ENCODE data around the gene CACNB2. TPM values are rescaled to one million over a fixed set of nuclear protein-coding genes. Genes with fewer than 3 reads are reported as not detected.
A peak's percentile ranks its signal among the peaks of the same experiment; 100 is the strongest.

The CACNB2 gene
- total RNA-seq, 1 donor from 2014 or later, result 55.9 TPM

DNA sequence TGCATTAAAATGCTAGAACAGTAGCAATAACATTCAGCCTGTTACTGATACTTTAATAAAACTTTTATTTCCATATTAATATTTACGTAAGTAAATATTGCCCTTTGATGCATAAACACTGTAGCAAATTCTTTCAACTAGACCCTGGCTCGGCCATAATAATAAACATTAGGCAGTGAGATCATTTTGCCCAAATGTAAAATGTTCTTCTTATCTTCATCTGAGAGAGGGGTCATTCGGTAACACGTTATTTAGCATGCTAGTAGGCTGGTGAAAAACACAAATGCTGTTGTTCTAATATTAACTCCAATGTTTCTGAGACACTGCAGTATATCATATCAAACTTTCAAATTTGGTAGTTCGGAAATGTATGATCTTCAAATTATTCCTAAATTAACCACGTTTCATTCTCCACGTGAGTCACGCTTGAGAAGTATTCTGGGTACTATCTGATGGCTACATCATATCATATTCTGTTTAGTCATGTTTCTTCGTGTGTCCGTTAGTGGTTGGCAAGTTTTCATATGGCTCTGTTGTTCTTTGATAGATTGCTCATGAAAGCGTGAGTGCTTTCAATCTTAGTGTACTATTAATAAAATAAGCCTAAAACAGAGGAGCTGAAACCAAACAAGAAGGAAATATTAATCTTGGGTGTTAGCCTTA is 365.4 kb downstream of the CACNB2 start:
- intact Hi-C loops (cut with micrococcal nuclease), result no loop called here
- ATAC-seq (peak; percentile 58), DNase-seq (no peak)

DNA sequence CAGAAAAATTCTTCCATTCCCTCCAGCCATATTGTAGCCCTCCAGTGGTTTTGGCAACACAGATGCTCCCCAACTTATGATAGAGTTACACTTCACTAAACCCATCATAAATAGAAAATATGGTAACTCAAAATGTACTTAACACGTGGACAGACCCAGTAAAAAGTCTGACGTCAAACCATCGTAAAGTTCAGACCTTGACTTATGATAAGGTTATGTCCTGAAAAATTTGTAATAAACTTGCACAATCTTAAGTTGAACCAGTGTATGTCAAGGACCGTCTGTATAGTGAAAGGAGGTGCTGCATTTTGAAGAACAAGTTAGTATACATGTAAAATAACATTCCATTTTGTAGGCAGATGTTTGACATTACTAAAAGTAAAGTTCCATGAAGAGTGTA is 368.4 kb downstream of the CACNB2 start:
- intact Hi-C loops (cut with micrococcal nuclease), result no loop called here
- DNase-seq (no peak), ATAC-seq (no peak)

DNA sequence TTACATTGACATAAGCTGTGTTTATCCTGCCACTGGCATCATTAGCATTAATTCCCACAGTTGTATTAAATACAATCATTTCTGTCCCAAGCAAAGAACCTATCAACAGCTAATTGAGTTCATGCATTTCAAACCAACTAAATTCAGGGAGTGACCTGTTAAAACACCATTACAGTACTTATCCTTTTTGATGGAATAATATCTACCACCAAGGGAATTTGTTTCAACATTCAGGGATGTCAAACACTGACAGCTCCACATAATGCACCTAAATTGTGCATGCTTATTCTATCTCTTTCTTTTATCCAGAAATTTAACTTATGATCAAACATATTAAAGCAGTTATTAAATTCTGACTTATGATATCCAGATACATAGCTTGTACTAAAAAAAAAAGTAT is 374.3 kb downstream of the CACNB2 start:
- DNase-seq, result no peak
- no peak for ATAC-seq
- intact Hi-C loops (cut with micrococcal nuclease), result no loop called here

DNA sequence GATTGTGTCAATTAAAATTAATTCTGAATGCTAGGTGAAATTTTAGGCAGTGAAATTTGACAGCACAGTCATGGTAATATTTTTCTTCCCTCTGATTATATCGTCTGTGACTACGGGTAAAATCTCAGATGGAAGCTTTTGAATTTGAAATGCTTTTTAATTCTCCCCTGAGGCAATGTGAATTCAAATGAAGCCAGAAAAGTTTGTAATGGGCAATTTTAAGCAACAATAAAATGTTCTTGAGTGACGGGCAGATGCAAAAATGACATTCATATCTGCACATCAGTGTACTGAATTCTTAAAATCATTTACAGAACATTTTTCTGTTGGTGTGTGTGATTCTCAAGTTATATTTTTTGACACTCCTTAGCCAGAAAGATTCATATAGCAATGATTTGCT is 376.6 kb downstream of the CACNB2 start:
- intact Hi-C loops (cut with micrococcal nuclease), result no loop called here
- no peak for ATAC-seq
- DNase-seq, result no peak

DNA sequence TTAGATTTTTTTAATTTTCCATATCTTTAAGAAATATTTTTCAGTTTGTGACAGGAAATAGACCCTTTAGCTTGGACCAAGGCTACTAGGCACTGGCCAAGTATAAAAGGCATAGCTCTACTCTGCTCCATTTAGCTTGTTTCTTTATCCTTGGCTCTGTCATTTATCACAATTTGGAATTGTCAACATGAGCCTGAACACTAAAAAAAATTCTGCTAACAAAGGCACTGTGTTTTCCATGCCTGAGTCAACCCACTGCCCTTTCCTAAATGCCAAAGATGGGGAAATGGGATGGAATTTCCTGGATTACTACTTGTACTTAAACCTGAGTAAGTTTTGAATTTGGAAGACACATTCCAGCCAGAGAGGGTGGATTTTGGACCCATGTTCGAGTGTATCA is 382.8 kb downstream of the CACNB2 start:
- no peak for ATAC-seq
- intact Hi-C loops (cut with micrococcal nuclease), result no loop called here
- DNase-seq, result no peak

DNA sequence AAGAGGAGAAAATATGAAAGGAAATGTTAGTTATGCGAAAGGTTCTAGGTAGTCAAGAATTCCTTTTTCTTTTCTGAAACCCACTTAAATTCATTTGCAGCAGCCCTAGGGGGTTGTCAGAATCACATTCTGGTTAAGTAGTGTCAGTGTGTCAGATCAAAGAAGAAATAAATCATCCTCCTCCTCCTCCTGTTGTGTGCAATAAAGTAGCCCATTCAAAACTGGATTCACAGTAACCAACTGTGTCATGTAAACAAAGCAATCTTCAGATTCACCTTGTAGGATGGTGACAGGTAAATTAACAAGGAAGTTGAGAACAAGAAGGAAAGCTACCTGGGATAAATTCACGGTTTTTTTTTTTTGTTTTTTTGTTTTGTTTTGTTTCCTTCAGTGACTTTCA is 383.6 kb downstream of the CACNB2 start:
- intact Hi-C loops (cut with micrococcal nuclease), result no loop called here
- no peak for ATAC-seq
- DNase-seq, result no peak

DNA sequence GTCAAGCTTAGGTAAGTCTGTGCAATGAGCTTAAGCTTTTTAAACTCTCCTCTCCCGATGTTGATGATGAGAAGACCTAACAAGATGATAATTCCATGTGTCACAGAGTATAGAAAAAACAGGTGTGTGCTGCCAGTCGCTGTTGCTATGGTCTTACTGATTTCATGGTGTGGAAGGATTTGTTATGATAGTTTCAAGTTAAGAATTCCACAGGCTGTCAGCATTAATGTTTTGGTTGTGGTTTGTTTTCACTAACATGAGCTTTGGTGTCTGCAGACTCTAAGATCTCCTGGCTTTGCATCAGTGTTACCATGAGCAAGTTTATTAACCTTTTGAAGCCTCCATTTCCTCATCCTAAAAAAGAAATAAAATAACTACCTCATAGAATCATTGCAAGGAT is 387.5 kb downstream of the CACNB2 start:
- no peak for DNase-seq
- intact Hi-C loops (cut with micrococcal nuclease), result no loop called here
- peak; percentile 8 for ATAC-seq

DNA sequence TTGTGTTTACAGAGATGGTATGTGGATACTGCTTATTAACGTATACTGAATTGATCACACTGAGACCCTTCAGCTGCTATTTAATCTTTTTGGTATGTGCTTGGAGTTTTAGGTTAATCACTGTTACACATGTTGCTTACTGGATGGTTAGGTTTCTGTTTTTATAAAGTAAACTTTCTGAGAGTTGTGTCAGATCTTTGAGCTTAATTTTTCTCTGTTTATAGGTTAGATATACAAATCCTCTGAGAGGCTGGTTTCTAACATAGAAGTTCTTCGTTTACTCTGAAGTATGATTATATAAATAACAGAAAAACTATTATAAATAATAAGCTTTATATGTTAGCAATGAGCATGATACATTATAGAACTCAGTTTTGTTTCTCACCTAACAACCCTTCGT is 388.1 kb downstream of the CACNB2 start:
- no peak for DNase-seq
- no peak for ATAC-seq
- intact Hi-C loops (cut with micrococcal nuclease), result no loop called here

DNA sequence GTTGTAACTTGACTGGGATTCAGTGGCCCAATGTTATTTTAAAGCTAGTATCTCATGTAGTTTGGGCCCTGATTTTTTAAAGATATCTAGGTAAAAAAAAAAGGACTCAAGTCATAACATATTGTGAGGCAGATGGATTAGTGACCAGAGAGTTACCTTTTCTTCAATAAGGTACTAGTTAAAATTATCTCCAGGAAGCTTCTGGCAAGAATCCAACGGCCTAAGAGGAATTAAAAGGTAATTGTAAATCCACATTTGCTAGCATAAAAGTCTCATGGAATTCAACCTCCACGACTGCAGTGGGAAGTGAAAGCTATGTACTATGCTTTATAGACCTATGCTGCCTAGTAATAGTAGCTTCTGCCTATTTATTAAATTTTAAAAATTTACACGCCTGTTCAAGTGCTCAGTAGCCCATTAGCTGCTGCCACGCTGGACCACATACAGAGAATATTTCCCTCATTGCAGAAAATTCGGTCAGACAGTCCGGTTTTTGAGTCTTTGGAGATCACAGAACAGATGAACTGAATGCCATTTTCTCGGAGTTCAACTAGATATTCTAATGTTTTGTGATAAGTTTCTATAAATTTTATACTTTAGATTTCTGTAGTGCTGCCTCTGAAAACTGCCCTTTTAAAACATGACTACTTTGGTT is 392.8 kb downstream of the CACNB2 start:
- no peak for ATAC-seq
- no peak for DNase-seq
- intact Hi-C loops (cut with micrococcal nuclease), result no loop called here

DNA sequence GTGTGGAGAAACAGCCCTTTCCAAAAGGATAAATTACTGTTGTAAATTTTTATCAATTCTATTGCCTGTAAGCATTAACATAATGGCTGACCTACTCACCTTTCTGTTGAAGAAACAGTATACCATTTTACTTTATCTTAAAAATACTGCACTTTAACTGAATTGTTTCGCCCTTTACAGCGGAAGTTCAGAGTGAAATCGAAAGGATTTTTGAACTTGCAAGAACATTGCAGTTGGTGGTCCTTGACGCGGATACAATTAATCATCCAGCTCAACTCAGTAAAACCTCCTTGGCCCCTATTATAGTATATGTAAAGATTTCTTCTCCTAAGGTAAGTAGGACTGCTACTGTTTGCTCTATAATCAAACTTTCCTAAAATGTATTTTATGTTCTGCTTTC is 393.7 kb downstream of the CACNB2 start:
- no peak for ATAC-seq
- no peak for DNase-seq
- intact Hi-C loops (cut with micrococcal nuclease), result no loop called here

DNA sequence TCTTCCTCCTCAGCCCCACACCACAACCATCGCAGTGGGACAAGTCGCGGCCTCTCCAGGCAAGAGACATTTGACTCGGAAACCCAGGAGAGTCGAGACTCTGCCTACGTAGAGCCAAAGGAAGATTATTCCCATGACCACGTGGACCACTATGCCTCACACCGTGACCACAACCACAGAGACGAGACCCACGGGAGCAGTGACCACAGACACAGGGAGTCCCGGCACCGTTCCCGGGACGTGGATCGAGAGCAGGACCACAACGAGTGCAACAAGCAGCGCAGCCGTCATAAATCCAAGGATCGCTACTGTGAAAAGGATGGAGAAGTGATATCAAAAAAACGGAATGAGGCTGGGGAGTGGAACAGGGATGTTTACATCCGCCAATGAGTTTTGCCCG is 399.1 kb downstream of the CACNB2 start:
- no peak for DNase-seq
- intact Hi-C loops (cut with micrococcal nuclease), result no loop called here
- ATAC-seq, result no peak

DNA sequence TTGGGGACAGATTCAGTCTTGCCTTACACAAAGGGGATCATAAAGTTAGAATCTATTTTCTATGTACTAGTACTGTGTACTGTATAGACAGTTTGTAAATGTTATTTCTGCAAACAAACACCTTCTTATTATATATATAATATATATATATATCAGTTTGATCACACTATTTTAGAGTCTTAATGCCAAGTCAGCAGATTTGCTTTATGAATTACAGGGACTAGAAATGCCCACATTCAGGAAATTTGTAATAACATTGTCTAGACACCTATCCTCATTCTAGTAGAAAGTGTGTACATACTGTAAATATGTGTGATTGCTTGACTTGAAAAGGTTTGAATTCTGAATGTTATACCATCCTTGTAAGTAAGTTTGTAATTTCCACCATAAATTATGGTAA is 400.0 kb downstream of the CACNB2 start:
- DNase-seq (no peak), ATAC-seq (no peak)
- intact Hi-C loops (cut with micrococcal nuclease), result no loop called here

DNA sequence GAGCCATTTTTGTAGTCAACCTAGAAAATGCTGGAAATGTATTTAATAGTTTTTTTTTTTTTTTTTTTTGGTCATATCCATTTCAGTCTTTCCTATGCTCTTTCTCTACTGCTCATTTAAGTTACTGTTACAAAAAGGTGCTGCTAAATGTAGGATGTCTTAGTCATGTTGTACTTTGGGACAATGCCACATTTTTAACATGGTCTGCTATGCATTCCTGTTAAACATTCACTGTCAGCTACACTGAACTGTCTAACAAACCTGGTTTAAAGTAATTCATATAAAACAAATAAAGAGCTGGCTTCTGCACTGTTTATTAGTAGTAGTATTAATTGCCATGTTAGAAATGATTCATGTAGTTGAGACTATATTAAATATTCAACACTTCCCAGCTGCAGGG is 402.6 kb downstream of the CACNB2 start:
- intact Hi-C loops (cut with micrococcal nuclease), result no loop called here
- peak; percentile 47 for ATAC-seq

DNA sequence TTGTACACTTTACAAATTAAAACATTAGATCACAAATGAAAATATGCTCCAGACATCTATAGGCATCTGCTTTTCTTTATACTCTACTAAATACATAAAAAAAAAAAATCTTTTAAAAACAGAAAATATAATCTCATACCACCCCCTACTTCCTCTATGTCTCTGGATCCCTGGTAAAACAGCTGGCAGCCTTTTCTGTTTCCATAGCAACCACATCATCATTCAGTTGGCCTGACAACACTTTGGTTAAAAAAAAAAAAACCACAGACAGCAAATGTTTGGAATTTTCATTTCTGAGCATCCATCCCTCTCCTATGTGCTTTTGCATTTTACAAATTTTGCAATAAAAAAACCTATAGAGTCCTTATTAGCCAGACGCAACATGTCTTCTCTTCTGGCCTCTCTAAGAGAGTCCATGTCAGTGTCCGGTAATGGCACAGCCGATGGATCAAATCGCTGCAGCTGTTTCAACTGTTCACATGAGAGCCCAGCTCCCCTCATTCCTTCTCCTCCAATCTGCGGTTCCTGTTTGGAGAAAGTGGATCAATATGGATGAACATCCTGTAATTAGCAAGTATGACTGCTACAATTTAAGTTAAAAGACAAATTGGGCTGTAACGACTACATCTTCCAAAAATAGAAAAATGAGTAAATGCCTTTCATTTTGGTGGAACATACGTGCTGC is 405.5 kb downstream of the CACNB2 start:
- intact Hi-C loops (cut with micrococcal nuclease), result no loop called here
- no peak for ATAC-seq
- no peak for DNase-seq

More for the DNA sequence above, 402.6 kb downstream of the CACNB2 start:
- no peak for DNase-seq

DNA sequence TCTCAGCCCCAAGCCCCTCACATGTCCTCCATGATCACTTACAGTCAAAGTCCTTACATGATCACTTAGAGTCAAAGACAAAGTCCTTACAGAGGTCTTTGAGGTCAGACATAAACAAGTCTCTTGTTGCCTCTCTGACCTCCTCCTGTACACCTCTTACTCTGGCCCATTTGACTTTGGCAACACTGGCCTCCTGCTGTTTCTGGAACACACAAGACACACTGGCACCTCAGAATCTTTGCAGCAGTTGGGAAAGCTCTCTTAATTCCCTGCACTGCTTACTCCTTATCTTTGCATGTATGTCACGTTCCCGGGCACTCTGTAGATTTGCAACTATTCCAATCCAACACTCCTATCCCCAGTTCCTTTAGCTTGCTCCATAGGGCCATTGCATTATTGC is 408.9 kb downstream of the CACNB2 start:
- intact Hi-C loops (cut with micrococcal nuclease), result no loop called here
- peak; percentile 64 for ATAC-seq
- DNase-seq, result no peak

DNA sequence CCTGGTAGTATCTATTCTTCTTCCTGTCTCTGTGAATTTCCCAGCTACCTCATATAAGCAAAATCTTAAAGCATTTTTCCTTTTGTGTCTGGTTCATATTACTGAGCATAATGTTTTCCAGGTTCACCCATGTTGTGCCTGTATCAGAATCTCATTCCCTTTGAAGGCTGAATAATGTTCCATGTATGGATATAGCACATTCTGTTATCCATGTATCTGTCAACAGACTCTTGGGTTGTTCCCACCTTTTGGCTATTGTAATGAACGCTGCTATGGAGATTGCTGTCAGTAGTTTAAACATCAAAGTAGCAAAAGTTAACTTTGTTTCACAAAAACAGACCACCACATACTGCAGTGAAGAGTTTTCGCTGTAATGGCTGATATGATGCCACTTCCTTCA is 411.2 kb downstream of the CACNB2 start:
- intact Hi-C loops (cut with micrococcal nuclease), result no loop called here
- ATAC-seq, result peak; percentile 62
- no peak for DNase-seq

DNA sequence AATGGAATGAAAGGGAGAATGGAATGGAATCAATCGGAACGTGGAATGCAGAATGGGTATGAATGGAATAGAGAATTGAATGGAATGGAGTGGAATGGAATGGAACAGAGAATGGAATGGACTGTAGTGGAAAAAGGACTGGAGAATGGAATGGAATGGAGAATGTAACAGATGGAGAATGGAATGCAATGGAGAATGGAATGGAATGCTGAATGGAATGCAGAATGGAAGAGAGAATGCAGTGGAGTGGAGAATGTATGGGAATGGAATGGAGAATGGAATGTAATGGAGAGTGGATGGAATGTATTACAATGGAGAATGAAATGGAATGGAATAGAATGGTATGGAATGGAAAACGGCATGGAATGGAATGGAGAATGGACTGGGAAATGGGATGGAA is 414.3 kb downstream of the CACNB2 start:
- intact Hi-C loops (cut with micrococcal nuclease), result no loop called here
- ATAC-seq, result no peak
- no peak for DNase-seq

DNA sequence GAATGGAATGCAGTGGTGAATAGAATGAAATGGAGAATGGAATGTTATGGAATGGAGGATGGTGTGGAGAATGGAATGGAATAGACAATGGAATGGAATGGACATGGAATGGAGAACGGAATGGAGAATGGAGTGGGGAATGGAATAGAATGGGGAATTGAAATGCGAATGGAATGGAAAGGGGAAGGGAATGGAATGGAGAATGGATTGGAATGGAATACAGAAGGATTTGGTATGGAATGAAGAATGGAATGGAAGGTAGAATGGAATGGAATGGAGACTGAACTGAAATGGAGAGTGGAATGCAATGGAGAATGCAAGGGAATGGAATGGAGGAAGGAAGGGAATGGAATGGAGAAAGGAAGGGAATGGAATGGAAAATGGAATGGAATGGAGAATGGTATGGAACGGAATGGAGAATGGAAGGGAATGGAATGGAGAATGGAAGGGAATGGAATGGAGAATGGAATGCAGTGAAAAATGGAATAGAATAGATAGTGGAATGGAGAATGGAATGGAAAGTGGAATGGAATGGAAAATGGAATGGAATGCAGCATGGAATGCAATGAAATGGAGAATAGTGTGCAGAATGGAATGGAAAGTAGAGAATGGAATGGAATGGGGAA is 416.4 kb downstream of the CACNB2 start:
- intact Hi-C loops (cut with micrococcal nuclease), result no loop called here
- DNase-seq (no peak), ATAC-seq (no peak)

DNA sequence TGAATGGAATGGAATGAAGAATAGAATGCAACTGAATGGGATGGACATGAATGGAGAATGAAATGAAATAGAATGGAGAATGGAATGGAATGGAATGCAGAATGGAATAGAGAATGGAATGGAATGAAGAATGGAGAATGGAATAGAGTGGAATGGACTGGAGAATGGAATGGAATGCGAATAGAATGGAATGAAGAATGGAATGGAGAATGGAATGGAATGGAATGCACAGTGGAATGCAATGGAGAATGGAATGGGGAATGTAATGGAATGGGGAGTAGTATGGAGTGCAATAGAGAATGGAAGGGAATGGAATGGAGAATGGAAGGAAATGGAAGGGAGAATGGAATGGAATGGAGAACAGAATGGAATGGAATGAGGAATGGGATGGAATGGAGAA is 417.7 kb downstream of the CACNB2 start:
- ATAC-seq, result no peak
- no peak for DNase-seq
- intact Hi-C loops (cut with micrococcal nuclease), result no loop called here

DNA sequence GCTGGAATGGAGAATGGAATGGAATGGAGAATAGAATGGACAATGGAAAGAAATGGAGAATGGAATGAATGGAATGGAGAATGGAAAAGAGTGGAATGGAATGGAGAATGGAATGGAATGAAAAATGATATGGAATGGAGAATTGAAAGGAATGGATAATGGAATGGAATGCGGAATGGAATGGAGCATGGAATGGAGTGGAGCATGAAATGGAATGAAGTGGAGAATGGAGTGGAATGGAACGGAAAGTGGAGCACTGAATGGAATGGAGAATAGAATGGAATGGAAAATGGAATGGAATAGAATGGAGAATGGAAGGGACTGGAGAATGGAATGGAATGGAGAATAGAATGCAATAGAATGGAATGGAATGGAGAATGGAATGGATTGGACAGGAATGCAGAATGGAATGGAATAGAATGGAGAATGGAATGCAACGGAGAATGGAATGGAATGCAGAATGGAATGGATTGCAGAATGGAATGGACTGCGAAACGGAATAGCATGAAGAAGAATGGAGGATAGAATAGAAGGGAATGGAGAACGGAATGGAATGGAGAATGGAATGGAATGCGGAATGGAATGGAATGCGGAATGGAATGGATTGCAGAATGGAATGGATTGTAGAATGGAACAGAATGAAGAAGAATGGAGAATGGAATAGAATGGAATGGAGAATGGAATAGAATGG is 421.8 kb downstream of the CACNB2 start:
- ATAC-seq (no peak), DNase-seq (no peak)
- intact Hi-C loops (cut with micrococcal nuclease), result no loop called here

All from left ventricle myocardium superior (tissue), 1 donor.